ENCODE measurements around the gene PRKAR2B. TPM values are rescaled to one million over a fixed set of nuclear protein-coding genes. Genes with fewer than 3 reads are reported as not detected.
"Not testable (repeated sequence)": the region's sequence is repeated elsewhere in the genome, so short reads cannot be mapped to it uniquely, and the experiment has no call there.

Gene PRKAR2B
- total RNA-seq, 2 donors from 2014 or later = 6.6 to 9.6 TPM

DNA sequence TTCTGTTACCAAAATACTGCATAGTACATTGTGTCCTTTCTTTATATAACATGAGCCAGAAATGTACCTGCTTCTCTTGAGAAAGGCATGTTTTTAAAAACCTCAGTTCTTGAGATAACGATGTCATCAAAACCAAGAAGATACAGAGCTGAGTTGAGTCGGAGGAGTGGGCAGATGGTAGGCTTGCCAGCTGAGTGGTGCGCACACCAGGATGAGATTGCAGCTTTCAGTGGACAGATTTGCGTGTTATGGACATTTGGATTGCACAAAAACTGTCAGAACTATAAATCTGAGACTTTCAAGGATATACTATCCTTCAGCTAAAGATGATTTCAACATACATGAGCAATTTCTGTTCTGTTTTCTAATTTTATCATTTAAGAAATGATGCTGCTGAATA is 25.0 kb downstream of the PRKAR2B start:
- no peak for ATAC-seq
- intact Hi-C loops (cut with DNase I, micrococcal nuclease) = no loop called here
- DNase-seq = no peak

DNA sequence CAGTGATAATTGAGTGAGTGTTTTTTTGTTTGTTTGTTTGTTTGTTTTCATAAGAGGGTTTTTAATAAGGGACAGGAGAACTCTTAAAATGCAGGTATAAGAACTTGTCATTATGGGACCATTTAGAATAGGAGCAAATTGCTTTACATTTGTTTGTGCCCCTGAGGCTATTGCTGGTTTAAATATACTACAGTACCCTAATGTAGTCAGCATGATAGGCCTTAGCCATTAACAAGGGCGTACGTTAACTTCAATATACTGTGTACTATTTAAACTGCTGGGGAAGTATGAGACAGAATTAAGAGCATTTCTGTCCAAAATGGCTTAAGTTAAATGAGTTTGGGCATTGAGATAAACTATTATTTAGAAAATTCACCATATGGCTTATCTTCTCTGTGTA is 26.2 kb downstream of the PRKAR2B start:
- ATAC-seq = no peak
- no peak for DNase-seq
- intact Hi-C loops (cut with DNase I, micrococcal nuclease) = no loop called here

DNA sequence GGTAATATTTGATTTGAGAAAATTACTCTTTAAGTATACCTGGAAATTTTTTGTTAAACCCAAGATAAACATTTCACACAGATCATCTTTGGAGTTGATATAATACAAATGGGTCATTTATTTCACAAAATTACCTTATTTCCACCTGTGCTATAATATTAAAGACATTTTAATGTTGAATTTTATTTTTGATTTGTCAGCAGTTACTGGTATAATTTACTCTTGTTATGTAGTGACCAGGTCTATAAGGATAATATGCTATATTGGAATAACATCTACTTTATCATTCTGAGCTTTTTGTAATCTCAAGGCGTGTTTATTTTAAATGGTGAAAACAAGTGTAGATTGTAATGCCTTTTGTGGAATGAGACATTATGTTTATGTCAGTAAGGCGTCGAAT is 26.6 kb downstream of the PRKAR2B start:
- no peak for ATAC-seq
- no peak for DNase-seq
- intact Hi-C loops (cut with DNase I, micrococcal nuclease) = no loop called here

DNA sequence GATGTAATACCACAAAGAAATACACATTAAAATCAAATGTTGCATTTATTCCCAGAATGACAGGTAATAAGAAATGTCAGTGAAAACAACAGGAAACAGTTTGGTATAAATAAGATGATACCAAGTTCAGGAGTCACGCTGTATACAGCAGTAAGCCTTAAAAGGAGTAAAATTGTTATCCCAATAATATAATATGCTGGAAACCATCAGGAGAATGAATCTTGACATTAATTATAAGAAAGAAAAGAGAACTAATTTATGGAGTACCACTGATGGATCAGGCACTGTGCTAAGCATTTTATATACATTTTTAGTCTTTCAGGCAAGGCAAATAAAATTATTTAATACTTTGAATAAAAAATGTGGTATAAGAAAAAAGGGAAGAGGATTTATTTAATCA is 27.6 kb downstream of the PRKAR2B start:
- ATAC-seq = no peak
- intact Hi-C loops (cut with DNase I, micrococcal nuclease) = no loop called here
- DNase-seq = no peak

DNA sequence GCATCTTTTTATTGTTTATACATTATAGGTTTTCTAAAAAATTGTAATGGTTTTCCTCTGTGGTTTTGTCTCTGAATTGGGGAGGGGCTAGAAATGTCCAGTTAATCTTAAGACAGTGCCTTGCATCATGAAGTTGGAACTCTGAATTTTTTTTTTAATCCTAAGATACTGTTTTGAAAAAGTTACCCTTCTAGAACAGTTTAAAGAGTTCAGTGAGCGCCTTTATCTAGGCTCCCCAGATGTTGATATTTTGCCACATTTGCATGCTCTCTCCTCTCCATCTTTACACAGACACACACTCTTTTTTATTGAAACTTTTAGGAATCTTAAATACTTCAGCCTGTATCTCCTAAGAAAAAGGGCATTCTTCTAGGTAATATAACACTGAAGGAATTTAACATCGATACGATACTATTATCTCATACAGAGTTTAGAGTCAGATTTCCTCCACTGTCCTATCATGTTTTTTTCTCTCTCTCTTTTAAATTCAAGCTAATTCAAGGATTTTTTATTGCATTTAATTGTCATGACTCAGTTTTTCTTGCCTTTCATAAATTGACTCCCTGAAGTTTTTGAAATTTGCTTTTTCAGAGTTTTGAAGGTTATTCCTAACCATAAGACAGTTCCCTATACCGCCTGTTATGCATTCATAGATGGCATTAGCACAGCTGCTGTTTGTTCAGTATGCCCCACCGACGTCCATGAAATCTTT is 31.5 kb downstream of the PRKAR2B start:
- ATAC-seq (no peak), DNase-seq (no peak)
- intact Hi-C loops (cut with DNase I, micrococcal nuclease) = no loop called here

DNA sequence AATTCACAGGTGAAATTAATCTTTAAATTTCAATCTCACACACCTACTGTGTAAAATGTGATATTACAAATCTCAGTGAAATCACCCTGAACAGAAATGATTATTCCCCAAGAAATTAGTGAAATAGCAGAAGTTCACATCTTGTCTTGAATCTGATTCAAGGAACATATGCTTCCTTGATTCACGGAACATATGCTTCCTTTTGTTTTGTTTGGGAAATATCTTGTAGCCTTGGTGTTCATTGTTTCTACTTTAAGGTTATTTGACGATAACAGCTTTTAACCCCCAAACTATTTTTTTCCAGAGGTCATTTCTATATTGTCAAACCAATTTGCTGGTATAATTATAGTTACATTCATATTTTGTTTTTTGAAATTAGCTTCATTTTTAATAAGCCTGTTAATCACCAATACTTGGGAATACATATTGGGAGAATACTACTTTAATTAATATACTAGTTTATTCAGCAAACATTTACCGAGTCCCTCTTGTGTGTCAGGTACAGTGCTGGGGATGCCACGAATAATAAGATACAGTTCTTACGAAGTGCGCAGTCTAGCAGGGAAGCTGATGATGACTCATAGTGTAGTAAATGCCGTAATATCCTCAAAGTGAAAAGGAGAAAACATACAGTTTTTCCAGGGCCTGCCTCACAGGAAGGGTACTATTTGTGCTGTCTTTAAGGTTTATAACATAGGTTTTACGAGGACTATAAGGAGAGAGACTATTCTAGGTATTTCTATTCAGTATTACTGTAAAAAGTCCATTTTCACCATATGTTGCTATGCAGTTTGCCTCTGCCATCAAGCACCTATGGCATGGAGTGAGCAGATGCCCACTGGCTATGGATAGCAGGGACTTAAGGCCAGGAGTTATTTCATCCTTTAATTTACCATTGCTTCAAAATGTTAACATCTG is 32.5 kb downstream of the PRKAR2B start:
- intact Hi-C loops (cut with DNase I, micrococcal nuclease) = no loop called here
- ATAC-seq (no peak), DNase-seq (no peak)

DNA sequence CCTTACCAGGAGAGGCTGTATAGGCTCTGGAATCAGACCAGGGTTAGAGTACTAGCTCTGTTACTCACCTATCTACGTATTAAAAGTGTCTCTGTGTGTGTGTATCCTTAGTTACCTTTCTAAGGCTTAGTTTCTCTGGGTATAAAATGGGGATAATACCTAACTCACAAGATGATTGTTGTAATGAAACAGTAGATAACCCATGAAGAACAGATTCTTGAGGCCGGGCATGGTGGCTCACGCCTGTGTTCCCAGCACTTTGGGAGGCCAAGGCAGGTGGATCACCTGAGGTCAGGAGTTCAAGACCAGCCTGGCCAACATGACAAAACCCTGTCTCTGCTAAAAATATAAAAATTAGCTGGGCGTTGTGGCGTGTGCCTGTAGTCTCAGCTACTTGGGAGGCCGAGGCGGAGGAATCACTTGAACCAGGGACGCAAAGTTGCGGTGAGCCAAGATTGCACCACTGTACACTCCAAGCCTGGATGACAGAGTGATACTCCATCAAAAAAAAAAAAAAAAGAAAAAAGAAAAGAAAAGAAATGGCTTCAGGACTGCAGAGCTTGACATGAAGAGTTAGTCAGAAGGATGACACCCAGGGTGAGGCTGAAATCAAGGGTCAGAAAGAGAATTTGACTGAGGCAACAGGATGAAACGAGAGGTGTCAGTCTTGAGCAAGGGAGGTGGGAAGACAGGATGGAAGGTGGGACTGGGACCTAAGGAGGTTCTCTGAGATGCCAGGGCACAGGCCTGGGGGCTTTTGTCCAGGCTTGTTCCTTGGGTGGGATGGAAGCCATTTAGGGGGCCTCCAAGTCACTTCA is 33.4 kb downstream of the PRKAR2B start:
- no peak for DNase-seq
- intact Hi-C loops (cut with DNase I, micrococcal nuclease) = no loop called here

DNA sequence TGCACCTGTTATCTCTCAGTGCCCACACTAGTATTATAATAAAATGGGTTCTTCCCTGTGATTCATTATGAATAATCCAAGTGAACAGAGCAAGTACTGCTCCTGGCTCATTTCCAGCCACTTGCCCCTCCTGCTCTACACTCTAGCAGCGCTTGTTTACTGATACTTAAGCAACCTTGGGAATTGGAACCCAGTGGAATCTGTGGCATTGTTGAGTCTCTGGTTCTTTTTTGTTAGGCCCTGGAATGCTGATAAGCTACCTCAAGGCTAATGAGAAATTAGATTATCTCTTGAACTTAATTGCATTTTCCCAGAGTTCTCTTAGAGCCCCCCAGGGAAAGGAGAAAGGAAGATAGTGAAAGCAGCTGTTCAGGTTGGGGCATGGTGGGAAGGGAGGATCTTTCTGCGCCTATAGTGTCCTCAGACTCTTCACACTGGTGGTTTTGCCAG is 34.0 kb downstream of the PRKAR2B start:
- DNase-seq (no peak), ATAC-seq (no peak)
- intact Hi-C loops (cut with DNase I, micrococcal nuclease) = no loop called here

More for the DNA sequence above, 33.4 kb downstream of the PRKAR2B start:
- no peak for ATAC-seq

DNA sequence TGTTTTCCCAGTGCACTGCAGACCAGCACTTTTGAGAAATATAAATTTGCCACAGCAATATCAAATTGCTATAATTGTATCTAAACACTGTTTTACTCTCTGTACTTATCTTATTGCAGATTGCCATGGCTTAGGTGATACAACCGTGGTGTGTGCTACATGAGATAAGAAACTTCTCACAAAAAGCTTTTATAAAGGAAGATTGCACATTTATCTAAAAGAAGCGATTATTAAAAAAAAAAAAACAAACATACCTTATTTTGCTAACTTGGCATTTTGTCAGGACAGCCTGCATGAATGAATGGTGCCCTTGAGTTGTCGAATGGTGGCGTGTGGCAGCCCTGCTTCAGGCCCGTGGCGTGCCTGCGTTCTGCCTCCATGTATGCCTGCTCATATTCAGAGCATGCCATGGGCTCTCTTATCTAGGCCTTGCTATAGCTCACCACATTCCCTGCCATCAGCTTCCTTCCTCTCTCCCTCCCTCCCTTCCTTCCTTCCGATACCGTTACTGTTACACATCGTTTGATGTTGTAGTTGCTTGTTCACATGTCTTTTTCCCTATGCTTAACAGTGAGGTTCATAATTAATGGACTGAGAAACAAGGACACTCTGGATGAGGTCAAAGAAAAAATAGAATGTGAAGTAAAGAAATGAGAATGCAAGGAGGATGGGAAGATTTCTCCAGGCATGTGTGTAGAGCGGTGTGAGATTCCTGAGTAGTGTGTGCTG is 34.9 kb downstream of the PRKAR2B start:
- intact Hi-C loops (cut with DNase I, micrococcal nuclease) = no loop called here
- DNase-seq (no peak), ATAC-seq (no peak)

DNA sequence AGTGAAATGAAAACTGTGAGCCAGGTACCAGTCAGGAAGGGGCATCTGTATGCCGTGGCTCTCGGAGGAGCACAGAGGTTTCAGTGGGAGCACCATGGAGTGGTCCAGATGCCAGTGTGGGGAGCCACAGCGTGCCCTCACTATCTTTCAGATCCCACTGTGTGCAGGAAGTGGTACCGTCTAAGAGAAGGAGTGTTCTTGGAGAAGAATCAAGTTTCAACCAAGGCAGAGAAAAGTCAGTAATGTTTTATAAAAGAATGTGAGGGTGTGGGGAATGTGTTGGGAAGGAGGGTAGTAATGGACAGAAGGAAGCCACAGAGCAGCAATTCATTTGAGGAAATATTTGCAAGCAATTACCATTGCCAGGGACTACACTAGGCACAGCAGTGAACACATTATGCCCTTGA is 35.6 kb downstream of the PRKAR2B start:
- DNase-seq (no peak), ATAC-seq (no peak)
- intact Hi-C loops (cut with DNase I, micrococcal nuclease) = no loop called here

DNA sequence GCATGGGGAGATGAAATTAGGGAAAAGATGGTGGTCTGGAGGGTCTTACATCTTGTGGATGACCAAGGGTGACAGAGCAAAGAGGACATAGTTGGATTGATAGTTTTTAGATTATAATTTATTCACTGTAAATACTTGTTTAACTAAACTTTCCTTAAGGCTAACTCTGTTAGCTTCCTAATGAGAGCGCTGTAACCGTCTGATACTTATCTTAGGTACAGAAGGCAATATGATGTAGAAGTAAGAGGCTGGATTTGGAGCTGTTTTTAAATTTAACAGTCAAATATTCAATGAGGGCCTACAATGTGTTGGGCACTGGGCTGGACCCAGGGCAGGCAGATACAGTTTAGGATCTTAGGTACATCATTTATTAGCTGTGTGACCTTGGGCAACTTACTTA is 36.0 kb downstream of the PRKAR2B start:
- ATAC-seq (no peak), DNase-seq (no peak)
- intact Hi-C loops (cut with DNase I, micrococcal nuclease) = no loop called here

DNA sequence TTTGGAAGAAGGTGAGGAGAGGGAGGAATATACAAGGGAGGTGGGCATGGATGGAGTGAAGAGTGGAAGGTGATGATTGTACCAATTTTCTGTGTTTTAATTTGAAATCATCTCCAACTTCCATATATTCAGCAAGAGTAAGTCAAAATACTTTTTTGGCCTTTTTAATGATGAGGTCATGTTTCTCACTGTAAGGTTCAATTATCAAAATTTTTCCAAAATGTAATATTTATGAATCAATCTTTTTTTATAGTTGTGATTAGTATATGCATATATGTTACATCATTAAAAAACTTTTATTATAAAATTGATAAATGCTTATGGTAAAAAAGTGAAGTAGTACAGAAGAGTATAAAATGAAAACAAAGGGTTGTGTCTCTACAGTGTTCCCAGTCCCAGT is 40.7 kb downstream of the PRKAR2B start:
- ATAC-seq = no peak
- intact Hi-C loops (cut with DNase I, micrococcal nuclease) = no loop called here

DNA sequence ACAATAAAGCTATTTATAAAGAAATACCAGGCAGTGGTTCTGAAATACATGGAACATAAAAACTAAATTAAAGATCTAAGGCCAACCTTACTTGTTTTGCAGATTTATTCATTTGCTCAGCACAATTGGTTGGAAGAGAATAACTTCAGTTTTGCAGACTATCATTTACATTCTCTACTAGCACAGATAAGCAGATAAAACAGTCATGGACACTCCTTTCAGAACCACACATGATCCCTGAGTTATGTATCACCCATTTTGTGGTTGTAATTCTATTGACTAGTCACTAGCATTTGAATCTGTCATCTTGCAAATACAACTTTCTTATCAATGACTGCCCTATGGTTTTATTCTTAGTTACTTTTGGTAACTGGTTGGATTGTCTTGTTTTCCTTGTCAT is 45.1 kb downstream of the PRKAR2B start:
- intact Hi-C loops (cut with DNase I, micrococcal nuclease) = no loop called here
- DNase-seq = no peak
- ATAC-seq = no peak

More for the DNA sequence above, 40.7 kb downstream of the PRKAR2B start:
- no peak for DNase-seq

DNA sequence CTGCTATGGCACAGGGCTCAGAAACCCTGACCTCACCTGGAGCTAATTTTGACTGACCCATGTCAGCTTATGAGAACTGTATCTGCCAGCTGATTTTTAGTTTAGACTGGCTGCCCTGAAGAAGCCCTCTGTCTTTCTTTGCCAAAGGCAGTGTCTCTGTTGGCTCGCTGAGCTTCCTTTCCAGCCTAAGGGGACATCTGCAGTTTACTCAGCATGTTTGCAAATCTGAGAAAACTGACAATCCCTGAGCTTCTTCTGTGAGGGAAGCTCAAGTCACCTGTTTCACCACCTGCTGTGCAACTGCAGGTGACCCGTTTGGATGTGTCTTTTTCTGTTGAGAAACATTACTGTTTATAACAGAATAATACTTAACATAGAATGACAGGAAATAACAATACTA is 46.0 kb downstream of the PRKAR2B start:
- DNase-seq (no peak), ATAC-seq (no peak)
- intact Hi-C loops (cut with DNase I, micrococcal nuclease) = no loop called here

DNA sequence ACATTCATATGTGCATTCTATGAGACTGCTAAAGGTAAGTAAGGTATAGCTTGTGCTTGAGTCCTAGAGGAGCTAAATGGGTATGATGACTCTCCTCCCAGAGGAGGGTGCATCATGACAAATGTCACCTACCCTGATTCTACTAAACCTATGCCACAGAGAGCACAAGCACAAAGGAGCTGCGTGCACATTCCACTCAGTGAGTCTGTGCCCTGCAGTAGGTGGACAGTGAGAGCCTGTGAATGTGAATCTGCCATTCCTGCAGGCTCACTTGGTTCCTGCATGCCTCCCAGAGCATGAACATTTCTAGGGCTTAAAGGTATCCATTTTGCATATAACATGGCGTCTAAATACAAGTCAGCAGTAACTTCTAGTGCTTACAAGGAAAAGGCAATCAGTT is 46.8 kb downstream of the PRKAR2B start:
- intact Hi-C loops (cut with DNase I, micrococcal nuclease) = no loop called here
- no peak for ATAC-seq
- no peak for DNase-seq

DNA sequence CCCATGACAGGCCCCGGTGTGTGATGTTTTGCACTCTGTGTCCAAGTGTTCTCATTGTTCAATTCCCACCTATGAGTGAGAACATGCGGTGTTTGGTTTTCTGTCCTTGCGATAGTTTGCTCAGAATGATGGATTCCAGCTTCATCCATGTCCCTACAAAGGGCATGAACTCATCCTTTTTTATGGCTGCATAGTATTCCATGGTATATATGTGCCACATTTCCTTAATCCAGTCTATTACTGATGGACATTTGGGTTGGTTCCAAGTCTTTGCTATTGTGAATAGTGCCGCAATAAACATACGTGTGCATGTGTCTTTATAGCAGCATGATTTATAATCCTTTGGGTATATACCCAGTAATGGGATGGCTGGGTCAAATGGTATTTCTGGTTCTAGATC is 49.2 kb downstream of the PRKAR2B start:
- intact Hi-C loops (cut with DNase I, micrococcal nuclease); DNase-seq; ATAC-seq: not testable (repeated sequence)

DNA sequence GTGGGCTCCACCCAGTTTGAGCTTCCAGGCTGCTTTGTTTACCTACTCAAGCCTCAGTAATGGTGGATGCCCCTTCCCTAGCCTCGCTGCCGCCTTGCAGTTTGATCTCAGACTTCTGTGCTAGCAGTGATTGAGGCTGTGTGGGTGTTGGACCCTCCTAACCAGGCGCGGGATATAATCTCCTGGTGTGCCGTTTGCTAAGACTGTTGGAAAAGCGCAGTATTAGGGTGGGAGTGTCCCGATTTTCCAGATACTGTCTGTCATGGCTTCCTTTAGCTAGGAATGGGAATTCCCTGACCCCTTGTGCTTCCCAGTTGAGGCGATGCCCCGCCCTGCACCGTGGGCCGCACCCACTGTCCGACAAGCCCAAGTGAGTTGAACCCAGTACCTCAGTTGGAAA is 54.6 kb downstream of the PRKAR2B start:
- ATAC-seq; intact Hi-C loops (cut with DNase I, micrococcal nuclease): not testable (repeated sequence)

DNA sequence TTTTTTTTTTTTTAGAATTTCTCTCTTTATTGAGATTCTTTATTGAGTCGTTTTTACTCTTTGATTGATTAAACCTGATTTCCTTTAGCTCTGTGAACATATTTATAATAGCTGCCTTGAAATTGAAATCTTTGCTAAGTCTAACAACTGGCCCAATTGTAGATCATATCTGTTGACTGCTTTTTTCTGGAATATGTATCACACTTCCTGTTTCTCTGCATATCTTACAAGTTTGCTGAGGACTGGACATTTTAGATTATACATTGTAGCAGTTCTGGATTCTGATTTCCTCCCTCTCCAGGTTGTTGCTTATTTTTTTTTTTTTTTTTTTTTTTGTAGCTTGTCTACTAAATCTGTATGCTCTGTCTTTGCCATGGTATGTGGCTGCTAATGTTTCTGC is 56.3 kb downstream of the PRKAR2B start:
- intact Hi-C loops (cut with DNase I, micrococcal nuclease) = no loop called here
- DNase-seq = no peak
- no peak for ATAC-seq

More for the DNA sequence above, 54.6 kb downstream of the PRKAR2B start:
- DNase-seq = not testable (repeated sequence)

DNA sequence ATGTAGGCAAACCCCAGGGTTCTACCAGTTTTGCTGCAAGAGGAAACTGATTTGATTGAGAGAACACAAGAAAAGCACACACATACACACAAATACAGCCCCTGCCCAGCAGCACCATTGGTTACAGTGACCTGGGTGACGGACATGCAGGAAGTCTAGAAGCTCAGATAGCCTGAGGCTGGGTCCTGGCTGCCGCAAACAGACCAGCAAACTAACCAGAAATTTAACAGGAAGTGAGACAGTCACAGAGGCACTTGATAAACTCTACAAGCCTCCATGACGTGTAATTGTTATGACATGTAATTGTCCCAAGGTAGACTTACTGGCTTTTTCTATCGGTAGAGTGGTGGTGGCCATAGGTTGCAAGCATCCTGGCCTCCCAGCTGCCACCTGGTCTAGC is 58.9 kb downstream of the PRKAR2B start:
- DNase-seq = no peak
- intact Hi-C loops (cut with DNase I, micrococcal nuclease) = no loop called here

More for the DNA sequence above, 58.9 kb downstream of the PRKAR2B start:
- no peak for ATAC-seq

Measured in left colon (tissue), 2 donors.